IPS-15b (cell line): ENCODE results near the gene FADS6.

ENCODE experiments used
- H3K27me3 ChIP-seq: one replicate; pipeline ENCODE4 v1.6.1; 2013; ENCODE audit warnings: low read length; ENCODE audit not compliant: control insufficient read depth, insufficient read depth
- H3K36me3 ChIP-seq: one replicate; pipeline ENCODE4 v1.6.1; 2013; ENCODE audit warnings: low read length; ENCODE audit not compliant: control insufficient read depth, insufficient read depth
- H3K4me1 ChIP-seq: one replicate; pipeline ENCODE4 v1.6.1; 2013; ENCODE audit warnings: mild to moderate bottlenecking, low read length; ENCODE audit not compliant: control insufficient read depth, insufficient read depth
- H3K4me3 ChIP-seq: one replicate; pipeline ENCODE4 v1.5.1; 2013; ENCODE audit warnings: low read depth, low read length
- H3K9ac ChIP-seq: one replicate; pipeline ENCODE4 v1.6.1; 2013; ENCODE audit warnings: low read depth, mild to moderate bottlenecking, low read length
- H3K9me3 ChIP-seq: one replicate; pipeline ENCODE4 v1.6.1; 2013; ENCODE audit warnings: mild to moderate bottlenecking, low read length; ENCODE audit not compliant: control insufficient read depth, insufficient read depth

FADS6 gene

DNA sequence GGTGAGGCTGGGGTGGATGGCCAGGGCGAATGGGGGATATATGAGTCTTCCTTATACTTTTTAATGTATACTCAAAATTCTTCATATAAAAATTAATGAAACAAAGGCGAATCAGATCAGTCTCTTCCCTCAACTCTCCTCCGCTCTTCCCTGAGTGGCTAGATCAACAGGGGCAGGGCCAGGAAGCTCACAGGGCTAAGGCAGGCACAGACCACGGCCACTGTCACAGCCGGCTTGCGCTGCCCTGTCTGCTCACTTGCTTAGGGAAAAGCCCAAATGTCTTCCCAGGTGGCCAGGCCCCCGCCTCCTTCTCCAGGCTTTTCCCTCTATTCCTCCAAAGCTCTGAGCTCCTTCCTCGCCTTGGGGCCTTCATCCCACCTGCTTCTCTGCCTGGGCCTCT is 39.8 kb downstream of the FADS6 start:
- H3K9ac ChIP-seq, result no peak overlapping the region
- H3K4me3 ChIP-seq, result no peak overlapping the region
- no peaks in the 10 kb centered on the region for H3K36me3 ChIP-seq
- no peaks in the 10 kb centered on the region for H3K9me3 ChIP-seq
- no peaks in the 10 kb centered on the region for H3K4me1 ChIP-seq
- peaks cover 84% of the 10 kb centered on the region for H3K27me3 ChIP-seq

DNA sequence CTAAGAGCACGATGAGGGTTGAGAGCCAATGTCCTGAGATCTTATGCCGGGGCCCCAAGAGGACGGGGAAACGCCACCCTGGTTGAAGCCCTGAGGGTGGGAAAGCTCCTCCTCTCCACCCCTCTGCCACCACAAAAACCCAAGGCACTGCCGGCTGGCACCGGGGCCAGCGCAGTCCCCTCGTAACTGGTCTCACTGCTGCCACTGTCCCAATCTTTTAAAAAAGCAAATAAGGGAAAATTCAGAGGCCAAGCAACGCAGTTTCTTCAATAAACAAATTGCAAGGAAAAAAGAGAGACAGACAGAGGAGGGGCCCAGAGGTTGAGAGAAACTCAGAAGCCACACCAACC is 40.4 kb downstream of the FADS6 start:
- Histone ChIP-seq H3K4me3 (peak overlapping the region; percentile 60), H3K4me1 (no peaks in the 10 kb centered on the region), H3K36me3 (no peaks in the 10 kb centered on the region), H3K9me3 (no peaks in the 10 kb centered on the region), H3K9ac (no peak overlapping the region), H3K27me3 (peaks cover 82% of the 10 kb centered on the region)

DNA sequence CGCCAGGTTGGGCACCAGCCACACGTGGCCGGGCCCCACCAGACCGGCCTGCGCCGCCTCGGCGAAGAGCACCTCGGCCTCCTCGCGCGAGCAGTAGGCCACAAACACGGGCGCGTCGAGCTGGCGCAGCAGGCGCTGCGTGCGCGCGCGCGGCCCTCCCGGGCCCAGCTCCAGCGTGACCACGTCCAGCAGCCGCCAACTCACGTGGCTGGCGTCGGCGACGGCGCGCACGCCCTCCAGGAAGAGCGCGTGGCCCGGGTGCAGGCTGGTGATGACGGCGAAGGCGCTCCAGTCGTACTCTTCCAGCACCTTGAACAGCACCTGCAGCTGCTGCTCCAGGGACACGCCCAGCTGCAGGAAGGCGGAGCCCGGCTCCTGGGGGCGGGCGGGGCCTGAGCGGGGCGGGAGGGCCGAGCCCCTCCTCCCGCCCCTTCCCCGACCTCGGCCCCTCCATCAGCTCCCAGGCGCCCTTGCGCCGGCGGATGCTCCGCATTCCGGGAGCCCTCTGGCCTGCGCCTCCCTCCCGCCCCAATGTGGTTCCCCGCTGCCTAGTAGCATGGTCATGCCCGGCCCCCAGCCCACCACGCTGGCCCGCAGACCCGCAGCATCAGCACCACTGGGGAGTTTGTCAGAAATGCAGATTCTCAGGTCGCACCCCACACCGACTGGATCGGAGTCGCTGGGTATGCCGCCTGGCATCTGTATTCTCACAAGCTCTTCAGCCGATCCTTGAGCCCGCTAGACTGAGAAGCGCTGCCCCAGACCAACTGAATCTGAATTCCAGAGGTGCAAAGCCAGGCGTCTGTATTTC is 41.0 kb downstream of the FADS6 start:
- H3K4me3 ChIP-seq, result peak overlapping the region; percentile 60
- H3K9me3 ChIP-seq, result no peaks in the 10 kb centered on the region
- no peaks in the 10 kb centered on the region for H3K36me3 ChIP-seq
- peaks cover 80% of the 10 kb centered on the region for H3K27me3 ChIP-seq
- H3K9ac ChIP-seq, result no peak overlapping the region
- no peaks in the 10 kb centered on the region for H3K4me1 ChIP-seq

DNA sequence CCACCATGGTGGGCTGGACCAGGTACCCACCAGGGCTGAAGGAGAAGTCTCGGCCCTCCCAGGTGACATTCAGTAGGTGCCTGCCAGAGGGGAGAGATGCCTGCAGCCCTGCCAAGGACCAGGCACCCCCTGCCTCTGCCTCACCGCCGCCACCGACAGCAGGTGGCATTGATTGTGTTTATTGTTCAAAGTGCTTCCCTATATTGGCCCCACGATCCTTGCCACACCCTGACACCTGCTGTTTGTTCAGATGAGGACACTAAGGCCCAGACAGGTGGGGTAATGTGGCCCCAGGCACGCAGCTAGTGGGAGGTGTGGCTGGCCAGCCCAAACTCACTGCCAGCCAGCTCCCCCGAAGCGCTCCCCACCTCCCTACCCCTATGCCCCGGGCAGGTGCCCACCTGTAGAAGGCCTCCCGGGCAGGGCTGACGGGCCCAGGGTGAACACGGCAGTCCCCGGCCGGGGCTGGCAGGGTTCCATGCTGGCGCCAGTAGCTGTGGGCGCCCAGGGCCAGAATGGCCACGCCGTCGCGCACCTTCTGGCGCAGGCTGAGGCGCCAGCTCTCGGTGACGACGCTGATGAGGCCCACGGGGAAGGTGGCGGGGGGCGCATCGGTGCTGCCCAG is 41.7 kb downstream of the FADS6 start:
- Histone ChIP-seq H3K36me3 (no peaks in the 10 kb centered on the region), H3K9me3 (no peaks in the 10 kb centered on the region), H3K4me3 (no peak overlapping the region), H3K27me3 (peaks cover 75% of the 10 kb centered on the region), H3K4me1 (no peaks in the 10 kb centered on the region), H3K9ac (no peak overlapping the region)

DNA sequence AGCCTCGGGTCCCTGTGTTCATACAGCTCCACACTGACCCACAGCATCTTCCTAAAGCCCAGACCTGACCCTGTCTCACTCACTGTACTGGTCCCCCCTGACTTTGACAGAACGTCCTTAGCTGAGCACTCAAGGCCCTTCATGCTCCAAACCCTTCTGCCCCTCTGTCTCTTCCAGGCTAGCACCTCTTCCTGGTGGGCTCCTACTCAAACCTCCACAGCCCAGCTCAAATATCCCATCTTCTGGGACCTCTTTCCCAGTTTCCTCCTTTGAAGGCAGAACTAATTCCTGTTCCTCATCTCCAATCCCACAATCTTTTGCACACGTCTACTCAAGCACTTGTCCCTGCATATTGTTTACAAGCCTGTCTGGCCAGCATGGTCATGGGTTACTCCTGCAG is 42.5 kb downstream of the FADS6 start:
- Histone ChIP-seq H3K4me1 (no peaks in the 10 kb centered on the region), H3K27me3 (peaks cover 77% of the 10 kb centered on the region), H3K4me3 (no peak overlapping the region), H3K36me3 (no peaks in the 10 kb centered on the region), H3K9me3 (no peaks in the 10 kb centered on the region), H3K9ac (no peak overlapping the region)

DNA sequence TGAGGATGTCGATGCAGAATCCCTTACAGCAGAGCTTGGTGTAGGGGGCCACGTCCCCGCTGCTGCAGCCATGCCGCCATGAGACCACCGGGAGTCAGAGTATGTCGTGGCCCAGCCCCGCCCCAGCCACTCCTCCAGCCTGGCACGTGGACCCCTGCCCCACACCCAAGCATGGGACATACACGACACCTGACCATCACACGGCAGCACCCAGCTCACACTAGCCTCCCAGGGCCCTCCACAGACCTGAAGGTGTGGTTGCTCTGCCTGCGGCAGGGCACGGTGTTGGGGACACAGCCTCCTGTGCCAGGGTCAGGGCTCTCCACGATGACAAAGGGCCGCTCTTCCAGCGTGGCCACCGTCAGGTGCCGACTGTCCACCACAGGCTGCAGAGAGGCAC is 43.1 kb downstream of the FADS6 start:
- Histone ChIP-seq H3K36me3 (no peaks in the 10 kb centered on the region), H3K9me3 (no peaks in the 10 kb centered on the region), H3K9ac (no peak overlapping the region), H3K27me3 (peaks cover 77% of the 10 kb centered on the region), H3K4me3 (no peak overlapping the region), H3K4me1 (no peaks in the 10 kb centered on the region)

DNA sequence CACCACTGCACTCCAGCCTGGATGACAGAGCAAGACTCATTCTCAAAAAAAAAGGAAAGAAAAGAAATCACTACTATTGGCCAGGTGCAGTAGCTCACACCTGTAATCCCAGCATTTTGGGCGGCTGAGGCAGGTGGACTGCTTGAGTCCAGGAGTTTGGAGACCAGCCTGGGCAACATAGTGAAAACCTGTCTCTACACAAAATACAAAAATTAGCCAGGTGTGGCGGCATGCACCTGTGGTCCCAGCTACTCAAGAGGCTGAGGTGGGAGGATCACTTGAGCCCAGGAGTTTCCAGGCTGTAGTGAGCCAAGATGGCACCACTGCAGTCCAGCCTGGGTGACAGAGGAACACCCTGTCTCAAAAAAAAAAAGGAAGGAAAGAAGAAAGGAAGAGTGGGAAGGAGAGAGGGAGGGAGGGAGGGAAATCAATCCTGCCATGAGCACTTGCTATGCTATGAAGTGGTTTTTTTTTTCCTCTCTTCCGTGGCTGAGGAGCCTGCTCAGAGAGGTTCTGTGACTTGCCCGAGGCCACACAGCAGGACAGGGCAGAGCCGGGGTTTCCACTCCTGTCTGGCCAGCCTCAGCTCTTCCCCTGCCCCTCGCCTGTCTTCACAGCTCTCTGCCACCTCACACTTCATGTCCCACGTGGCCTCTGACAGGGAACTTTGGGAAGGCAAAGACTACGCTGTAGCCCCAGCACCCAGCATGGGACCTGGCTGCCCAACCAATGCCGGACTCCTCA is 44.6 kb downstream of the FADS6 start:
- Histone ChIP-seq H3K4me3 (no peak overlapping the region), H3K9ac (no peak overlapping the region)

DNA sequence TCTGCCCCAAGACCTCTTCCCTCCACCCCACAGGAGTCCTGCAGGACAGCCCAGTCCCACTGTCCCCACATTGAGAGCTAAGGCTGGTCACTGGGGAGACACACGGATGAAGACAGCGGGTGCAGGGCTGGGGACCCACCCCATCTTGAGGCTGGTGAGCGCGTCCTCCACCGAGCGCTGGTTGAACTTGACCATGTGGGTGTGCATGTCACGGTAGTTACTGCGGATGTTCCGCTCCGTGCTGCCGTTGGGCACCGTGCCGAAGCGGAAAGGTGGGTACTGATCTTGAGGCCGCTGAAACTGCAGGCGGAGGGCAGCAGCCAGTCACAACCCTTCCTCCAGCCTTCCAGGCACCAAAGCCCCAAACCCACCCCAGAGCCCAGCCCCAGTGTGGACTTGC is 46.8 kb downstream of the FADS6 start:
- Histone ChIP-seq H3K4me3 (no peak overlapping the region), H3K27me3 (peaks cover 65% of the 10 kb centered on the region), H3K4me1 (no peaks in the 10 kb centered on the region), H3K9ac (no peak overlapping the region), H3K9me3 (no peaks in the 10 kb centered on the region), H3K36me3 (no peaks in the 10 kb centered on the region)

More for the DNA sequence above, 44.6 kb downstream of the FADS6 start:
- H3K9me3 ChIP-seq, result no peaks in the 10 kb centered on the region
- no peaks in the 10 kb centered on the region for H3K4me1 ChIP-seq
- peaks cover 71% of the 10 kb centered on the region for H3K27me3 ChIP-seq
- H3K36me3 ChIP-seq, result no peaks in the 10 kb centered on the region

DNA sequence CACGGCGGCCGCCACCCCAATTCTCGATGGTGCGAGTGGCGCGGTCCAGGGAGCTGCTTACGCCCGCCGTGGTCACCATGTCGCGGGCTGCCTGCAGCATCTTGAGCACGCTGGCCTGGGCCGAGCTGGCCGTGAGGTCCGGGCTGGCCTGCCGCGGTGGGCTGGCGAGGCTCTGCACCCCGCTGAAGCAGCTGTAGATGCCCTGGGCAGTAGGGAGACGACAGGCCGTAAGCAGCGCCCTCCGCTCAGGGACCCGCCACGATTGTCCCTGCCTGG is 50.1 kb downstream of the FADS6 start:
- Histone ChIP-seq H3K4me1 (peaks cover 4% of the 10 kb centered on the region), H3K9me3 (no peaks in the 10 kb centered on the region), H3K9ac (no peak overlapping the region), H3K36me3 (peaks cover 4% of the 10 kb centered on the region), H3K27me3 (peaks cover 46% of the 10 kb centered on the region), H3K4me3 (no peak overlapping the region)

DNA sequence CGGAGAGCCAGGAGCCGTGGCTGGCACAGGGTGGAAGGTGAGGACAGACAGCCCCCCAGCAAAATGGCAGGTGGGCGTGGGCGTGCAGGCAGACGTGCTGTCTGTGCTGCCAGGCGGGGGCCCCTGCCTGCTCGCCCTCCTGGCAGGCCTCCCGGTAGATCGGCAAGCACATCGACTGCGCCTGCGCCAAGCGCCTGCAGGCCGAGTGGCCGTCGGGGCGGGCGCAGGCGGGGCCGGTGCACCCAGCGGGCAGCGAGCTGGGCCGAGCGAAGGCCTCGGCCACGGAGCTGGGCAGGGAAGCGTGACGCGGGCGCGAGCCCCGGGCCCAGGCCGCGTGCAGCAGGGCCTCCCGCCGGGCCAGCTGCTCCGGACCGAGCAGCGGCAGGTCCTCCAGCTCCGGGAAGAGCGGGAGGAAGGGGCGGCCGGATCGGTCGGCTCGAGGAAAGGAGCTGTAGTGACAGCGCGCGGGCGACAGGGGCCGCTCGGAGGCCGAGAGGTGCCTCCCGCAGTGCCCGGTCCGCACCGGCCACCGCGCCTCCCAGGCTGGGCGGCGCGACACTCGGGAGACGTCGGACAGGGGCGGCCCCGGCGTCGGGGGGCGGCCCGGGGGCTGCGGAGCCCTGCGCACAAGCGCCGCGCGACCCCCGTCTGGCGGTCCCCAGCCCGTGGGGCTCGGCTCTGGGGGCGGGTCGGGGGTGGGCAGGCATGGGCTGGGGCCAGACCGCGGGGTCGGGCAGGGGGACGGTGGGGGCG is 50.7 kb downstream of the FADS6 start:
- Histone ChIP-seq H3K4me1 (peaks cover 4% of the 10 kb centered on the region), H3K27me3 (peaks cover 41% of the 10 kb centered on the region), H3K9ac (no peak overlapping the region), H3K9me3 (no peaks in the 10 kb centered on the region), H3K4me3 (peak overlapping the region; percentile 50), H3K36me3 (peaks cover 4% of the 10 kb centered on the region)

DNA sequence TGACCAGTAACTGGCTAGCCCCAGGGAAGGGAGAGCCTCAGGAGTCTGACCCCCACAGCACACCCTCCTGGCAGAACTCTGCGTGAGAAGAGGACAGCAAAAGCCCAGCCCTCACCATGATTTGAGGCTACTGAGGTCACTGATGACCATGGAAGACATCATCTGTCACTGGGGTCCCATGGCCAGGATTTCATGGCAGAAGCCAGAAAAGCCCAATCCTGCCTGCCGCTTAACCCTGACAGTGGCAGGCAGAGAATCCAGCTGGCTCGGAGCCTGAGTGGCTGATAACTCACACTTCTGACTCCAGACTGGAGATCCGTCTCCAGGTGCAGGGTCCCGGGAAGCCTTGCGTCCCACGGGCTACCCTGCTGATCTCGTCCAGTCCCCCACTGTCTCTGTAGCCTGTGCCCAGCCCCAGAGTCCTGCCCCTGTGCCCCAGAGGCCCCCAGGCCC is 51.3 kb downstream of the FADS6 start:
- H3K4me3 ChIP-seq, result peak overlapping the region; percentile 50
- peaks cover 4% of the 10 kb centered on the region for H3K4me1 ChIP-seq
- H3K27me3 ChIP-seq, result peaks cover 39% of the 10 kb centered on the region
- peaks cover 6% of the 10 kb centered on the region for H3K36me3 ChIP-seq
- no peak overlapping the region for H3K9ac ChIP-seq
- H3K9me3 ChIP-seq, result no peaks in the 10 kb centered on the region
